Colonic mucosa (tissue), 4 donors: ENCODE results near the gene SCAMP3. TPM values are rescaled to one million over a fixed set of nuclear protein-coding genes. Genes with fewer than 3 reads are reported as not detected.

Experiments used
- DNase-seq: peaks from one replicate; pipeline ENCODE4 v3.0.0-alpha.2; 2020
- H3K27ac ChIP-seq: fragments of 200-600 bp; one replicate; pipeline ENCODE4 v1.8.0; 2021
- H3K27me3 ChIP-seq: fragments of 200-600 bp; one replicate; pipeline ENCODE4 v1.8.0; 2021
- H3K36me3 ChIP-seq: fragments of 200-600 bp; one replicate; pipeline ENCODE4 v1.8.0; 2021
- H3K4me1 ChIP-seq: fragments of 200-600 bp; one replicate; pipeline ENCODE4 v1.8.0; 2021; ENCODE audit warnings: mild to moderate bottlenecking
- H3K4me3 ChIP-seq: fragments of 200-600 bp; one replicate; pipeline ENCODE4 v1.8.0; 2021
- H3K9ac ChIP-seq, 2 donors: one replicate each; pipeline ENCODE4 v1.7.0; 2013; ENCODE audit warnings: control low read depth in 2 of 2, low read depth in 2 of 2, low read length in 2 of 2
- H3K9me3 ChIP-seq: fragments of 200-600 bp; one replicate; pipeline ENCODE4 v1.8.0; 2021
- intact Hi-C: fragments of 100-400 bp; cut with DNase I; formaldehyde crosslinking; loops from one replicate; pipeline ENCODE4 v1.14.1; 2022
- total RNA-seq, 2 donors: library from RNA; stranded (reverse); fragmentation: NEBNext Ultra II Directional in 1 of 2; extraction: Animal tissue kit (Norgen Biotek cat#: 25700) in 1 of 2; gene quantifications; one replicate each; pipeline ENCODE4 v1.2.1, GENCODE V29; 2021
- TF ChIP-seq, protein P1 (sequence below): fragments of 200-600 bp; IDR thresholded peaks from one replicate; pipeline ENCODE4 v1.8.0; 2022; ENCODE audit warnings: antibody characterized with exemption, mild to moderate bottlenecking
- donor health status: healthy.
- donor health status: DM: no; HTN: no; CAD: no.
- donor health status: DM: no; HTN: no; CAD: no.

Gene SCAMP3
- total RNA-seq, 2 donors from 2014 or later, result 41.5 to 67.7 TPM

DNA sequence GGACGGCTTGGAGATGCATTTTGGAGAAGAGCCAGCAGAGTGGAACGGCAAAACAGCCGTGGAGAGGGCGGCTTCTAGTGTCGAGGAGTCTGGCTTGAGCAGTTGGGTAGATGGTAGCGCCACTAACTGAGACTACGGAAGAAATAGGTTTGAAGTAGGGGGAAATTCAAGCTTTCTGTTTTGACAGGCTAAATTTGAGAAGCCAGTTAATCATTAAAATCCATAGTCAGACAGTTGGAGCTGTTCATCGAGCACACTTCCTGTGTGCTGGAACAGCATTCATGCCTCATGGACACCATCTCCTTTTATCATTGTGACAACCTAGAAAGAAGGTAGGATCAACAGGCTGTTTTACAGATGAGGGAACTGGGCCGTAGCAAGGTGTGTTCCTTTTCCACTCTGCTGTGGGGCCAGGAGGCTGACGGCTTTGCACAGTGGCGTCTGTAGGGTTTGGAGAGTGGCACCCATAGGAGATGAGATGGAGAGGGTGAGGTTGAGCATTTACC is 42.5 kb upstream of the SCAMP3 start:
- TF ChIP-seq, protein P1, sequence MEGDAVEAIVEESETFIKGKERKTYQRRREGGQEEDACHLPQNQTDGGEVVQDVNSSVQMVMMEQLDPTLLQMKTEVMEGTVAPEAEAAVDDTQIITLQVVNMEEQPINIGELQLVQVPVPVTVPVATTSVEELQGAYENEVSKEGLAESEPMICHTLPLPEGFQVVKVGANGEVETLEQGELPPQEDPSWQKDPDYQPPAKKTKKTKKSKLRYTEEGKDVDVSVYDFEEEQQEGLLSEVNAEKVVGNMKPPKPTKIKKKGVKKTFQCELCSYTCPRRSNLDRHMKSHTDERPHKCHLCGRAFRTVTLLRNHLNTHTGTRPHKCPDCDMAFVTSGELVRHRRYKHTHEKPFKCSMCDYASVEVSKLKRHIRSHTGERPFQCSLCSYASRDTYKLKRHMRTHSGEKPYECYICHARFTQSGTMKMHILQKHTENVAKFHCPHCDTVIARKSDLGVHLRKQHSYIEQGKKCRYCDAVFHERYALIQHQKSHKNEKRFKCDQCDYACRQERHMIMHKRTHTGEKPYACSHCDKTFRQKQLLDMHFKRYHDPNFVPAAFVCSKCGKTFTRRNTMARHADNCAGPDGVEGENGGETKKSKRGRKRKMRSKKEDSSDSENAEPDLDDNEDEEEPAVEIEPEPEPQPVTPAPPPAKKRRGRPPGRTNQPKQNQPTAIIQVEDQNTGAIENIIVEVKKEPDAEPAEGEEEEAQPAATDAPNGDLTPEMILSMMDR, result no peak
- Histone ChIP-seq H3K9ac (peak overlapping the region in 1 of 2 donors; percentile 7), H3K27me3 (no peaks in the 10 kb centered on the region), H3K36me3 (no peaks in the 10 kb centered on the region), H3K4me1 (peaks cover 1% of the 10 kb centered on the region), H3K9me3 (no peaks in the 10 kb centered on the region), H3K4me3 (no peak overlapping the region), H3K27ac (no peak overlapping the region)
- no peak for DNase-seq
- intact Hi-C loops, result no loop called here

DNA sequence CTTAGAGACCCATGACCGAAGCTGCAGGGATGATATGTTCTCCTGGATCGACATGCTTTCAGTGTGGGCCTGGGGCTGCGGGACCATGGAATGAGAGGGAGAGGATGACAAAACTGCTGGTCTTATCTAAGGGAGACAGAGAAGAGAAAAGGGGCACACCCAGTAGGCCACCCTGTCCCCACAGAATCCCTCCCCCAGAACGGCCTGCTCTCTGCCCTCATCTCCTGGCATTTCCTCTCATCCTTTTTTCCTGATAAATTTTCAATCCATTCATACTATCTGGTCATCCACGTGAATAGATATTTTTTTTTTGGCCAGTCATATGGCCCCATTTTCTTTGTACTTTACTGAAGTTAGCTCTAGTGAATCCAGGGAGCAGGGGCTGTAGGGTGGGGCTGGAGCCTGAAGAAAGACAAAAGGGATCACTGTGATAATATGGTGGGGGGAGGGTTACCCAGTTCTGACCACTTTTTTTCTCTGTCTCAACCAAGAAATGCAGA is 39.2 kb upstream of the SCAMP3 start, which contains the start of gene PKLR:
TSS of gene PKLR (minus strand) at position 97 of the 500 bp plus-strand sequence. CDS start at position 54, 43 bp downstream.
- Histone ChIP-seq H3K4me3 (no peak within 1 kb of the TSS), H3K4me1 (no peaks in the 10 kb centered on the region), H3K9me3 (no peaks in the 10 kb centered on the region), H3K9ac (peak within 1 kb of the TSS in 1 of 2 donors; percentile 18), H3K36me3 (no peaks in the 10 kb centered on the region), H3K27ac (no peak within 1 kb of the TSS), H3K27me3 (no peaks in the 10 kb centered on the region)
- intact Hi-C loops, result no loop called here
- DNase-seq, result no peak
- TF ChIP-seq, protein P1, result no peak

DNA sequence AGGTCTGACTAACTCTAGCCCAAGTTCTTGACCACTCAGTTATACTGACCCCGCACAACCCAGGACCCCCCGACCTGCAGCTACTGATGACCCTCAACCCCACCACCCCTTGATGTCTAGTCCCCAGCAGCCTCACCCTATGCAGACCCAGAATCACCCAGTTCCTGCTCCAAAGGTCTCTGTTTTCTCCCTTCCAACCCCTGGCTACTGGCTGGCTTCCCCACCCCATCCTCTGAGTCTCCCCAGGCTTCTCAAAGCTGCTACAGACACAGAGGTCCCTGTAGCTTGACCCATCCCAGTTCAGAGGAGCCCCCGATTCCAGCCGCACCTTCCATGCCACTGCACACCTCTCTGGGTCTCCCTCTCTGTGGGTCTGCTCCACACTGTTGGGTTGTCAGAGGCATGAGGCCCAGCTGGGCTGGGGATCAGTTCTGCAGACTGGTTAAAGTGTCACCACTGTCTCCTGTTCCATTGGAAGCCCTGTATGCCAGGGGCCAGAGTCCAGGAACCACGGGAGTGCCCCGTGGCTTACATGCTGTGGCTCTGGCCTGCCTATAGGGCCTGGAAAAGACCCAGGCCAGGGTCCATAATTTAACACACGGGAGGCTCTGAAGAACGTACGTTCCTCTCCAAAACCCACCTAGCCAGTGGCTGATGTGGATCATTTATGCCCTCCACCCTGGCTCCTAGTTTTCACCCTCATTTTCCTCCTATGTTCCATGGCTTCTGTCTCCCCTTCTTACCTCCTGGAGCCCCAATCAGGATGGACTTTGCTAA is 38.6 kb upstream of the SCAMP3 start:
- Histone ChIP-seq H3K27me3 (no peaks in the 10 kb centered on the region), H3K36me3 (no peaks in the 10 kb centered on the region), H3K4me1 (no peaks in the 10 kb centered on the region), H3K4me3 (no peak overlapping the region), H3K9me3 (no peaks in the 10 kb centered on the region), H3K9ac (peak overlapping the region in 1 of 2 donors; percentile 18), H3K27ac (no peak overlapping the region)
- DNase-seq, result peak; percentile 57
- intact Hi-C loops, result no loop called here
- TF ChIP-seq, protein P1, result no peak

DNA sequence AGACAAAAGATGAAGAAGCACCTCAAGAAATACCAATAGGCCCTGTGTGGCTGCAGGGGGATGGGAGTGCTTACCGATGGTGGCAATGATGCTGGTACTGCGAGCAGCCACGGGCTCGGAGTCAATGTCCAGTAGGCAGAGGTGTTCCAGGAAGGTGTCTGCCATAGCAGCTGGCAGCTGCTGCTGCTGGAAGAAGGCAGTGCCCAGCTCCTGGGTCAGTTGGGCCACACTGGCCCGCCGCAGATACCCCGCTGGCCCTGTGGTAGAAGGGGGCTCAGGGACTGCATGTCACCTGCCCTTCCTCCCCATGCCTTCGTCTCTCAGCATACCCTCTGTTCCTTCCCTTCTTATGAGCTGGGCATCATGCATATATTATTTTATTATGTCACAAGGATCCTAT is 37.9 kb upstream of the SCAMP3 start:
- Histone ChIP-seq H3K4me1 (no peaks in the 10 kb centered on the region), H3K9me3 (no peaks in the 10 kb centered on the region), H3K4me3 (no peak overlapping the region), H3K27me3 (peaks cover 5% of the 10 kb centered on the region), H3K27ac (no peak overlapping the region), H3K9ac (no peak overlapping the region), H3K36me3 (no peaks in the 10 kb centered on the region)
- no peak for DNase-seq
- TF ChIP-seq, protein P1, result no peak
- intact Hi-C loops, result no loop called here

DNA sequence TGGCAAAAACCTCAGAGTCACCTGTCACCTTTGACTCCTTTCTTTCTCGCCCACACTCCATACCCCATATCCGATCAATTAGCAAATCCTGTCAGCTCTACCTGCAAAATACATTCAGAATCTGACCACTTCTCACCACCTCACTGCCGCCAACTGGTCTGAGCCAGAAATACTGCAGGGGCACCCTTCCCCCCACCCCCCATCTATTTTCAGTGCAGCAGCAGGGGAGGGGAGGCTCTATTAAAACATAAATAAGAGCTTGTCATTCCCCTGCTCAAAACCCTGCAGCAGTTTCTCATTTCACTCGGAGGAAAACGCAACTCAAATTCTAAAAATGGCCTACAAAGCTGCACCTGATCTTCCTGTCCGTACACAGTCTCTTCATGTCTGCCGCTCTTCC is 35.2 kb upstream of the SCAMP3 start:
- no peaks in the 10 kb centered on the region for H3K9me3 ChIP-seq
- H3K4me3 ChIP-seq, result no peak overlapping the region
- peaks cover 11% of the 10 kb centered on the region for H3K27me3 ChIP-seq
- H3K9ac ChIP-seq, result no peak overlapping the region
- intact Hi-C loops, result no loop called here
- no peaks in the 10 kb centered on the region for H3K36me3 ChIP-seq
- DNase-seq, result no peak
- H3K27ac ChIP-seq, result no peak overlapping the region
- TF ChIP-seq, protein P1, result no peak
- no peaks in the 10 kb centered on the region for H3K4me1 ChIP-seq
